Endothelial cell of umbilical vein (primary cell): Measurements from ENCODE around the gene FAM149B1. TPM values are rescaled to one million over a fixed set of nuclear protein-coding genes. Genes with fewer than 3 reads are reported as not detected.

Experiments used
- BruUV-seq: library from RNA; stranded (reverse); fragments of 400-500 nt; replicated peaks from 2 replicates; lab custom pipeline; 2021; lab: Mats Ljungman, UMichigan
- CTCF ChIA-PET: fragments of 300-600, 350-600 bp; sonication (Branson Sonifier 250); formaldehyde crosslinking; loops from one replicate; lab custom pipeline; 2021; ENCODE audit warnings: antibody characterized with exemption, inconsistent platforms; lab: Charles Lee
- POLR2A ChIA-PET: fragments of 300-600, 350-600 bp; sonication (Branson Sonifier 250); formaldehyde crosslinking; loops from one replicate; lab custom pipeline; 2021; ENCODE audit warnings: antibody characterized with exemption, inconsistent platforms; lab: Charles Lee
- DNase-seq: peaks from one replicate; pipeline ENCODE4 v3.0.0-alpha.2; 2011; ENCODE audit warnings: low read depth, low spot score
- FAIRE-seq: peaks from 2 replicates; lab custom pipeline; 2011; peaks lifted over from hg19 to GRCh38; lab: Jason Lieb, UNC
- H2AFZ ChIP-seq: 2 replicates; pipeline ENCODE4 v1.6.0; 2012; ENCODE audit warnings: low read depth, low read length, control low read depth, inconsistent platforms
- H3K27ac ChIP-seq: 2 replicates; pipeline ENCODE4 v1.5.1; 2011; ENCODE audit warnings: low read depth, mild to moderate bottlenecking, control low read depth, low read length, moderate library complexity; ENCODE audit not compliant: insufficient read depth
- H3K27me3 ChIP-seq, 2 experiments: 2 replicates each; pipeline versions ENCODE4 v1.6.0 to v1.6.1; 2011; ENCODE audit warnings: low read length in 2 of 2, mixed read lengths in 1 of 2; ENCODE audit not compliant: control insufficient read depth in 2 of 2, insufficient read depth in 2 of 2
- H3K36me3 ChIP-seq, 2 experiments: 2 replicates in 1 of 2; 3 replicates in 1 of 2; pipeline ENCODE4 v1.5.1; 2011; ENCODE audit warnings: low read length in 2 of 2, mild to moderate bottlenecking in 1 of 2, moderate library complexity in 1 of 2; ENCODE audit not compliant: control insufficient read depth in 2 of 2, insufficient read depth in 2 of 2; ENCODE audit errors: extremely low read depth in 1 of 2
- H3K4me1 ChIP-seq: 3 replicates; pipeline ENCODE4 v1.5.1; 2011; ENCODE audit warnings: mild to moderate bottlenecking, low read length; ENCODE audit not compliant: control insufficient read depth, insufficient read depth; ENCODE audit errors: extremely low read depth
- H3K4me2 ChIP-seq: 2 replicates; pipeline ENCODE4 v1.6.1; 2011; ENCODE audit warnings: low read length, control low read depth, mixed read lengths; ENCODE audit not compliant: insufficient read depth
- H3K4me3 ChIP-seq, 3 experiments: fragments of 200-600 bp in 1 of 3; sonication (generic), shearing (Covaris generic) in 1 of 3; replicated peaks in 1 of 3; 2 replicates each; pipeline ENCODE4 v1.5.1; 2011 to 2016; ENCODE audit warnings: control low read depth in 3 of 3, low read length in 3 of 3, mild to moderate bottlenecking in 2 of 3, inconsistent platforms in 1 of 3, low read depth in 1 of 3, moderate library complexity in 1 of 3; ENCODE audit not compliant: insufficient read depth in 1 of 3
- H3K79me2 ChIP-seq: 2 replicates; pipeline ENCODE4 v1.6.0; 2012; ENCODE audit warnings: low read length, inconsistent platforms; ENCODE audit not compliant: control insufficient read depth, insufficient read depth
- H3K9ac ChIP-seq: replicated peaks from 2 replicates; pipeline ENCODE3; 2011; ENCODE audit warnings: low read length, control low read depth; ENCODE audit not compliant: insufficient read depth; ENCODE audit errors: extremely low read depth
- H3K9me1 ChIP-seq: replicated peaks from 3 replicates; pipeline ENCODE4 v1.6.0; 2011; ENCODE audit warnings: mild to moderate bottlenecking, low read length; ENCODE audit not compliant: control insufficient read depth, insufficient read depth; ENCODE audit errors: extremely low read depth
- H3K9me3 ChIP-seq: replicated peaks from 2 replicates; pipeline ENCODE4 v1.5.1; 2012; ENCODE audit warnings: low read length, inconsistent platforms; ENCODE audit not compliant: control insufficient read depth, insufficient read depth
- H4K20me1 ChIP-seq: replicated peaks from 2 replicates; pipeline ENCODE3; 2011; ENCODE audit warnings: mild to moderate bottlenecking, low read length; ENCODE audit not compliant: control insufficient read depth, insufficient read depth; ENCODE audit errors: extremely low read depth
- CTCF ChIP-seq, 2 donors: IDR thresholded peaks; 1 replicate in 1 of 2; 2 replicates in 1 of 2; pipeline ENCODE4 v1.5.1; 2011; ENCODE audit warnings: low read length in 2 of 2, mild to moderate bottlenecking in 2 of 2, moderate library complexity in 2 of 2, control low read depth in 1 of 2, inconsistent platforms in 1 of 2, low read depth in 1 of 2; ENCODE audit not compliant: insufficient read depth in 1 of 2; ENCODE audit errors: extremely low read depth in 1 of 2
- JUN ChIP-seq: IDR thresholded peaks from 2 replicates; pipeline ENCODE4 v1.6.1; 2011; ENCODE audit warnings: borderline replicate concordance, low read depth; ENCODE audit not compliant: insufficient read length, insufficient read depth
- MAX ChIP-seq: IDR thresholded peaks from 2 replicates; pipeline ENCODE4 v1.6.1; 2011; ENCODE audit not compliant: insufficient read depth, insufficient read length
- MYC ChIP-seq: IDR thresholded peaks from one replicate; pipeline ENCODE4 v1.6.1; 2011; ENCODE audit warnings: mild to moderate bottlenecking, low read depth, low read length
- dilution Hi-C: fragments of 300-500 bp; cut with MboI; formaldehyde crosslinking; loops from one replicate; pipeline ENCODE4 v1.15.0; 2019; ENCODE audit warnings: low sequenced_read_pairs; ENCODE audit not compliant: extremely low pct_ligation_motif_present
- intact Hi-C: fragments of 100-400 bp; cut with micrococcal nuclease; formaldehyde crosslinking; loops from one replicate; pipeline ENCODE4 v1.10.0; 2022
- polyA plus RNA-seq, 4 experiments: library from polyadenylated mRNA; depleted of rRNA in 3 of 4; stranded (reverse) in 3 of 4; unstranded in 1 of 4; fragments of >200 nt; gene quantifications; 2 replicates each; pipeline versions ENCODE4 v1.2.1 to v1.2.3, GENCODE V29; 2011 to 2012; ENCODE audit warnings: missing spikeins in 1 of 4
- total RNA-seq: library from RNA; stranded (reverse); gene quantifications from 2 replicates; pipeline ENCODE4 v1.2.3, GENCODE V29; 2021

Gene FAM149B1
- total and polyA plus RNA-seq, 2 donors (not counting 3 experiments of a cell fraction or from before 2014, with no cell fraction given): 19.5 to 26.7 TPM

- CTCF ChIA-PET: interaction anchor here (1.1 to 1.5 kb wide), 2 partner anchors 25 to 66 kb away, joined by 3 to 6 read pairs; partner anchors contain the start of gene P4HA1
- H3K4me2 ChIP-seq: no peak overlapping the region
- peaks cover 4% of the 10 kb centered on the region in 2 experiments for H3K36me3 ChIP-seq
- no peaks in the 10 kb centered on the region for H3K9me1 ChIP-seq
- H2AFZ ChIP-seq: no peak overlapping the region
- dilution Hi-C loops: no loop called here
- POLR2A ChIA-PET: no interaction called here
- BruUV-seq: no TSS peak
- intact Hi-C loops: no loop called here
- H4K20me1 ChIP-seq: peaks cover 7% of the 10 kb centered on the region
- H3K27me3 ChIP-seq: no peaks in the 10 kb centered on the region
- peaks cover 3% of the 10 kb centered on the region for H3K4me1 ChIP-seq
- H3K9ac ChIP-seq: no peak overlapping the region
- H3K79me2 ChIP-seq: peaks cover 66% of the 10 kb centered on the region
- H3K9me3 ChIP-seq: no peaks in the 10 kb centered on the region
- FAIRE-seq: no peak
- H3K27ac ChIP-seq: no peak overlapping the region
- no peak for DNase-seq
- TF ChIP-seq MYC (no peak), CTCF (IDR thresholded peaks at IDR 0.05; ENCODE audit: extremely low read depth in 1 of 2, insufficient read depth in 1 of 2, low read depth in 1 of 2, low read length in 2 of 2) (no peak), JUN (no peak)
- no peak overlapping the region for H3K4me3 ChIP-seq
Measured at GRCh38 chr10:73163096-73163495, 4.8 kb upstream of the FAM149B1 start.

- H3K36me3 ChIP-seq: peaks cover 4% of the 10 kb centered on the region in 2 experiments
- H3K9me1 ChIP-seq: no peaks in the 10 kb centered on the region
- dilution Hi-C loops (no loop called here), intact Hi-C loops (loop anchor here (5.0 kb wide), 1 partner anchor 190 kb away; the partner anchor contains the start of gene CFAP70)
- no peak for TF ChIP-seq MAX
- no peaks in the 10 kb centered on the region for H3K27me3 ChIP-seq
- FAIRE-seq: no peak
- H3K9ac ChIP-seq: peak overlapping the region; percentile 96
- H3K79me2 ChIP-seq: peaks cover 53% of the 10 kb centered on the region
- H3K4me3 ChIP-seq: peak overlapping the region; percentile 24 to 95 (median 81)
- H4K20me1 ChIP-seq: peaks cover 5% of the 10 kb centered on the region
- H2AFZ ChIP-seq: no peak overlapping the region
- no TSS peak for BruUV-seq
- H3K4me2 ChIP-seq: peak overlapping the region; percentile 88
- ChIA-PET CTCF (no interaction called here), POLR2A (no interaction called here)
- H3K4me1 ChIP-seq: peaks cover 9% of the 10 kb centered on the region
- no peaks in the 10 kb centered on the region for H3K9me3 ChIP-seq
- H3K27ac ChIP-seq: peak overlapping the region; percentile 79
- DNase-seq: no peak
Measured at GRCh38 chr10:73166972-73167371, 947 bp upstream of the FAM149B1 start.
